ENCODE results near the gene GSTM4.

DNA sequence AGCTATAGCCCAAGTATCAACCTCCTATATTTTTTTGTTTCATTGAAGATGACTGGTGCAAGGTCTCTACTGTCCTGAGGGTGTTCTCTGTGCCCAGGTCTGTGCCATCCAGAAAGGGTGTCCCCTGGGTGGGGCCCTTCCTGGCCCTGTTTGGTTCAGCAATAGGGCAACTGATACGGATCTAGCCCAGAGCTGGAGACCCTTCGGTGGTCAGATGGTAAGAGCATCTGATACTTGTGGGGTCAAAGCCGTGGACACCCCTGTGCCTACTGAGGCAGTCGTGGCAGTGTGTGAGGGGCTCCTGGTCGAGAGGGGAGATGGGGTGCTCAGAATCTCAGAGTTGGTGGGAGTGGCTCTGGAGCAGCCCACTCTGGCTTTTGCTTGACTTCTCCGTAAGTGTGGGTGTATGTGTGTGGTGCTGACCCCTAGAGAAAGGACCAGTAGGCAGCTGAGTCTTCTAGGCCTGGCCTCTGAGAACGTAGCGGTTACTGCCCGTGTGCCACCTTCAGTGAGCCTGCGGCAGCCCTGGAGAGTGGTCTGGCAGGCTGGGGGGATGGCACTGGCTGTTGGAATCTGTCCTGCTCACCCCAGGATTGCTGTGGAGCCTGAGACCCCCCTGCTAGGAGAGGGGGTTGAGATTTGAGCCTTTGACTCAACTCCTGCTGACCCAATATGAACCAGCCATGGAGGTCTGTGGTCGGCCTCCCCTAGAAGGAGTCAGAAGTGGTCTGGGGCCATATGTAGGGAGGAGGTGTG is 33.6 kb upstream of the GSTM4 start:
- TF ChIP-seq, protein P1, sequence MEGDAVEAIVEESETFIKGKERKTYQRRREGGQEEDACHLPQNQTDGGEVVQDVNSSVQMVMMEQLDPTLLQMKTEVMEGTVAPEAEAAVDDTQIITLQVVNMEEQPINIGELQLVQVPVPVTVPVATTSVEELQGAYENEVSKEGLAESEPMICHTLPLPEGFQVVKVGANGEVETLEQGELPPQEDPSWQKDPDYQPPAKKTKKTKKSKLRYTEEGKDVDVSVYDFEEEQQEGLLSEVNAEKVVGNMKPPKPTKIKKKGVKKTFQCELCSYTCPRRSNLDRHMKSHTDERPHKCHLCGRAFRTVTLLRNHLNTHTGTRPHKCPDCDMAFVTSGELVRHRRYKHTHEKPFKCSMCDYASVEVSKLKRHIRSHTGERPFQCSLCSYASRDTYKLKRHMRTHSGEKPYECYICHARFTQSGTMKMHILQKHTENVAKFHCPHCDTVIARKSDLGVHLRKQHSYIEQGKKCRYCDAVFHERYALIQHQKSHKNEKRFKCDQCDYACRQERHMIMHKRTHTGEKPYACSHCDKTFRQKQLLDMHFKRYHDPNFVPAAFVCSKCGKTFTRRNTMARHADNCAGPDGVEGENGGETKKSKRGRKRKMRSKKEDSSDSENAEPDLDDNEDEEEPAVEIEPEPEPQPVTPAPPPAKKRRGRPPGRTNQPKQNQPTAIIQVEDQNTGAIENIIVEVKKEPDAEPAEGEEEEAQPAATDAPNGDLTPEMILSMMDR (IDR thresholded peaks at IDR 0.05; ENCODE audit: low read length): no peak
- no peak for TF ChIP-seq EZH2 (IDR thresholded peaks at IDR 0.05; ENCODE audit: borderline replicate concordance, low read length)
